ENCODE measurements around the gene MARS1.

DNA sequence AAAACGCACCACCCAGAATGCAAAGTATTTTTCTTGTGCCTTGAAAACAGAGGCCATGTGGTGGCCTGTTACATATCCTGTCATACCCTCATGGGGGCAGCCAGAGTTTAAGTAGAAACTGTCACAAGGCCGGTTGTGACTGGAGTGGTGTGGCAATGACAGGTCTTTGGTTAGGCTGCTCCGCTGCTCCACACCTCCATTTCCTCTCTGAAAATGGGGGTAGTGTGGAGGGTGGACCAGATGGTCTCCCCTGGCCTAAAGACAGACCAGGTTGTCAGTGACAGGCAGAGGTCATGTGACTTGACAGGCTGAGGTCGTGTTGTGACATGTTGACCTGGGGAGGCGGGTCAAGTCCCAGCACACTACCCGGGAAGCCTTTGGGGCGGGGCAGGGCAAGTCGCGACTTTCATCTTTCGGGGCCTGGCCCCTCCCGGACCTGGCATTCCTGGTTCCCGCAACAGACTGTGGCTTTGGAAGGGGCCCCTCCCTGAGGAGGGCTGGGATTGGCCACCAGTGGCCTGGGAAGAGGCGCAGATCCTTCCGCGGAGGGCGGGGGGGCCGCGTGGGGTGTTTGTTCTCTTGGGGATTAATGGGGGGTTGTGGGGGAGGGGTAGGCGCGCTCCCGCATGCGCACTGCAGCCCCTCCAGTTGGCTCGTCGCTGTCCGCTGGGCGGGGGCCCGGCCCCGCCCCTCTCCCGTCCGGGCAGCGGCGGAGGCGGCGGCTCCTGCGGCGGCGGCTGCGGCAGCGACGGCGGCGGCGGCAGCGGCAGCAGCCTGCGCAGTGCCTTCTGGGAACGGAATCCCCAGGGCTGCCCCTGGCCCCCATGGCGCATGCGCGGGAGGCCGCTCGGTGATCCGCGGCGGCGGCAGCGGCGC lies 34.4 kb downstream of the MARS1 start, which contains the start of gene MBD6:
- TF ChIP-seq, protein P1, sequence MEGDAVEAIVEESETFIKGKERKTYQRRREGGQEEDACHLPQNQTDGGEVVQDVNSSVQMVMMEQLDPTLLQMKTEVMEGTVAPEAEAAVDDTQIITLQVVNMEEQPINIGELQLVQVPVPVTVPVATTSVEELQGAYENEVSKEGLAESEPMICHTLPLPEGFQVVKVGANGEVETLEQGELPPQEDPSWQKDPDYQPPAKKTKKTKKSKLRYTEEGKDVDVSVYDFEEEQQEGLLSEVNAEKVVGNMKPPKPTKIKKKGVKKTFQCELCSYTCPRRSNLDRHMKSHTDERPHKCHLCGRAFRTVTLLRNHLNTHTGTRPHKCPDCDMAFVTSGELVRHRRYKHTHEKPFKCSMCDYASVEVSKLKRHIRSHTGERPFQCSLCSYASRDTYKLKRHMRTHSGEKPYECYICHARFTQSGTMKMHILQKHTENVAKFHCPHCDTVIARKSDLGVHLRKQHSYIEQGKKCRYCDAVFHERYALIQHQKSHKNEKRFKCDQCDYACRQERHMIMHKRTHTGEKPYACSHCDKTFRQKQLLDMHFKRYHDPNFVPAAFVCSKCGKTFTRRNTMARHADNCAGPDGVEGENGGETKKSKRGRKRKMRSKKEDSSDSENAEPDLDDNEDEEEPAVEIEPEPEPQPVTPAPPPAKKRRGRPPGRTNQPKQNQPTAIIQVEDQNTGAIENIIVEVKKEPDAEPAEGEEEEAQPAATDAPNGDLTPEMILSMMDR (IDR thresholded peaks at IDR 0.05): no peak
- TF ChIP-seq TCF7L2 (IDR thresholded peaks at IDR 0.05; ENCODE audit: low read depth, low read length): peak; percentile 99
